IPS-20b (cell line): ENCODE results near the gene LYZL6.
"Not testable (repeated sequence)": the region's sequence is repeated elsewhere in the genome, so short reads cannot be mapped to it uniquely, and the experiment has no call there.

Experiments used
- H3K27ac ChIP-seq: one replicate; pipeline ENCODE4 v1.5.1; 2013; ENCODE audit warnings: low read length
- H3K27me3 ChIP-seq: 2 replicates; pipeline ENCODE4 v1.6.1; 2013; ENCODE audit warnings: mild to moderate bottlenecking, low read length, inconsistent platforms; ENCODE audit not compliant: insufficient read depth
- H3K36me3 ChIP-seq: 2 replicates; pipeline ENCODE4 v1.6.1; 2013; ENCODE audit warnings: low read depth, mild to moderate bottlenecking, inconsistent platforms, low read length, moderate library complexity; ENCODE audit not compliant: insufficient read depth
- H3K4me1 ChIP-seq: 2 replicates; pipeline ENCODE4 v1.6.1; 2013; ENCODE audit warnings: mild to moderate bottlenecking, control low read depth, inconsistent platforms, low read length, moderate library complexity; ENCODE audit not compliant: insufficient read depth
- H3K4me3 ChIP-seq: 2 replicates; pipeline ENCODE4 v1.5.1; 2013; ENCODE audit warnings: mild to moderate bottlenecking, low read length, inconsistent platforms
- H3K9ac ChIP-seq: 2 replicates; pipeline ENCODE4 v1.6.1; 2013; ENCODE audit warnings: low read depth, mild to moderate bottlenecking, inconsistent platforms, low read length, moderate library complexity
- H3K9me3 ChIP-seq: 2 replicates; pipeline ENCODE4 v1.6.1; 2013; ENCODE audit warnings: mild to moderate bottlenecking, low read depth, low read length, inconsistent platforms; ENCODE audit not compliant: insufficient read depth

LYZL6 gene

DNA sequence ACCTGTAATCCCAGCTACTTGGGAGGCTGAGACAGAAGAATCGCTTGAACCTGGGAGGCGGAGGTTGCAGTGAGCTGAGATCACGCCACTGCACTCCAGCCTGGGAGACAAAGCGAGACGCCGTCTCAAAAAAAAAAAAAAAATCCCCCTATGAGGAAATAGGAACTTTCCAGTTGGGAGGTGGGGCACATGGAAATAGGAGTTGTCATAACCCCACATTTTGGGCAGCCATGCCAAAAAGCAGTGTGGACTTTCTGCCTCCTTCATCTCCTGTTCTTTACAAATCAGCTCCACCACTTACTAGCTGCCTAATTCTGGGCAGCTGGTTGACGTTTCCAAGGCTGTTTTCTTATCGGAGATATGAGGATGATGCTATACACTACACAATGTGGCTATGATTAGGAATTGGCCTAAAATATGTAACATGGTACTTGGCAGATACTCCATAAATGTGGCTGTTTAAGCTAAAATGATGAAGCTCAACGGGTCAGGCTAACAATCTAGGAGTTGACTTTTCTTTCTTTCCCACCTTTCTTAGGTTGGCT, 41.8 kb downstream of the LYZL6 start:
- no peak overlapping the region for H3K9ac ChIP-seq
- no peaks in the 10 kb centered on the region for H3K27me3 ChIP-seq
- no peaks in the 10 kb centered on the region for H3K4me1 ChIP-seq
- no peaks in the 10 kb centered on the region; the same call in 1 of the 2 replicates for H3K9me3 ChIP-seq
- no peak overlapping the region for H3K4me3 ChIP-seq
- no peak overlapping the region for H3K27ac ChIP-seq
- H3K36me3 ChIP-seq = no peaks in the 10 kb centered on the region

GRCh38 chr17:35900708-35901480, 42.6 kb downstream of the LYZL6 start:
- no peaks in the 10 kb centered on the region for H3K27me3 ChIP-seq
- H3K9ac ChIP-seq = no peak overlapping the region
- H3K36me3 ChIP-seq = no peaks in the 10 kb centered on the region
- no peaks in the 10 kb centered on the region; the same call in 1 of the 2 replicates for H3K9me3 ChIP-seq
- no peak overlapping the region for H3K27ac ChIP-seq
- no peak overlapping the region for H3K4me3 ChIP-seq
- H3K4me1 ChIP-seq = no peaks in the 10 kb centered on the region

DNA sequence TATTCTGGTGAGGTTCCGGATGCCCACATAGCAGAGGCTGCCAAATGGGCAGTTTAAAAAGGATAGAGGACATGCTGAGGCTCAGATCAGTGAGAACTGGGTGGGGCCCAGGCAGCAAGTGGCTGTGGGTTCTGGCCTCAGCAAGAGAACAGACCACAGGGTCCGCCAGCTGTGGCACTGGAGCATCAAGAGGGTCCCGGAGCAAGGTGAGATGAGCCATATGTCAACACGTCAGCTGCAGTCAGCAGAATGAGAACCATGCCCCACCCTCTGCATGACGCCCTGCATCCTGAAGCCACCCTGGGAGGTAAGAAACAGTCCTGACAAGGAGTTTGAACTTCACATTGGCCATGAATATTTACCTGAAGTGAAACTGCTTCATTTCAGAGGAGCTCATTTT, 43.2 kb downstream of the LYZL6 start:
- Histone ChIP-seq H3K27ac (no peak overlapping the region), H3K9me3 (no peaks in the 10 kb centered on the region; the same call in 1 of the 2 replicates), H3K4me1 (no peaks in the 10 kb centered on the region), H3K36me3 (no peaks in the 10 kb centered on the region), H3K9ac (no peak overlapping the region), H3K27me3 (no peaks in the 10 kb centered on the region), H3K4me3 (no peak overlapping the region)

- H3K9ac ChIP-seq = no peak overlapping the region
- H3K27me3 ChIP-seq = no peaks in the 10 kb centered on the region
- H3K9me3 ChIP-seq = no peaks in the 10 kb centered on the region
- H3K4me1 ChIP-seq = no peaks in the 10 kb centered on the region
- H3K36me3 ChIP-seq = no peaks in the 10 kb centered on the region
- H3K4me3 ChIP-seq = no peak overlapping the region
- H3K27ac ChIP-seq = no peak overlapping the region
Observed at GRCh38 chr17:35898283-35899070, 45.0 kb downstream of the LYZL6 start.

GRCh38 chr17:35897772-35898171, 45.7 kb downstream of the LYZL6 start:
- H3K36me3 ChIP-seq, H3K27ac ChIP-seq, H3K4me1 ChIP-seq, H3K4me3 ChIP-seq, H3K9ac ChIP-seq, H3K27me3 ChIP-seq, H3K9me3 ChIP-seq: not testable (repeated sequence)

- Histone ChIP-seq H3K9ac (no peak overlapping the region), H3K36me3 (no peaks in the 10 kb centered on the region), H3K4me3 (no peak overlapping the region), H3K27me3 (no peaks in the 10 kb centered on the region), H3K4me1 (no peaks in the 10 kb centered on the region), H3K9me3 (no peaks in the 10 kb centered on the region), H3K27ac (no peak overlapping the region)
Observed at GRCh38 chr17:35895636-35896587, 47.6 kb downstream of the LYZL6 start.

GRCh38 chr17:35894206-35894605, 49.3 kb downstream of the LYZL6 start:
- no peaks in the 10 kb centered on the region for H3K36me3 ChIP-seq
- no peaks in the 10 kb centered on the region for H3K9me3 ChIP-seq
- H3K9ac ChIP-seq = no peak overlapping the region
- no peak overlapping the region for H3K4me3 ChIP-seq
- H3K27ac ChIP-seq = no peak overlapping the region
- peaks cover 6% of the 10 kb centered on the region; the same call in 1 of the 2 replicates for H3K4me1 ChIP-seq
- no peaks in the 10 kb centered on the region for H3K27me3 ChIP-seq

- H3K27me3 ChIP-seq = no peaks in the 10 kb centered on the region
- no peak overlapping the region for H3K9ac ChIP-seq
- H3K4me1 ChIP-seq = peaks cover 6% of the 10 kb centered on the region; the same call in 1 of the 2 replicates
- H3K27ac ChIP-seq = no peak overlapping the region
- H3K4me3 ChIP-seq = no peak overlapping the region
- H3K36me3 ChIP-seq = no peaks in the 10 kb centered on the region
- no peaks in the 10 kb centered on the region for H3K9me3 ChIP-seq
Observed at GRCh38 chr17:35893751-35894150, 49.8 kb downstream of the LYZL6 start.

GRCh38 chr17:35892091-35893035, 51.1 kb downstream of the LYZL6 start:
- Histone ChIP-seq H3K36me3 (no peaks in the 10 kb centered on the region), H3K4me1 (peaks cover 6% of the 10 kb centered on the region; the same call in 1 of the 2 replicates), H3K27ac (no peak overlapping the region), H3K9me3 (no peaks in the 10 kb centered on the region), H3K27me3 (no peaks in the 10 kb centered on the region), H3K4me3 (no peak overlapping the region), H3K9ac (no peak overlapping the region)

GRCh38 chr17:35891269-35891668, 52.2 kb downstream of the LYZL6 start:
- Histone ChIP-seq H3K27ac (no peak overlapping the region), H3K9ac (no peak overlapping the region), H3K4me3 (no peak overlapping the region), H3K4me1 (peaks cover 6% of the 10 kb centered on the region; the same call in 1 of the 2 replicates), H3K9me3 (no peaks in the 10 kb centered on the region), H3K27me3 (no peaks in the 10 kb centered on the region), H3K36me3 (no peaks in the 10 kb centered on the region)
